ENCODE measurements around the gene SPDYE18.
"Not testable (repeated sequence)": the region's sequence is repeated elsewhere in the genome, so short reads cannot be mapped to it uniquely, and the experiment has no call there.

The SPDYE18 gene

GRCh38 chr7:77006127-77007110 is 55.9 kb downstream of the SPDYE18 start:
- DNase-seq (ENCODE audit: low spot score): not testable (repeated sequence)

GRCh38 chr7:77005461-77006057 is 56.8 kb downstream of the SPDYE18 start:
- not testable (repeated sequence) for DNase-seq (ENCODE audit: low spot score)

GRCh38 chr7:77004151-77004550 is 58.2 kb downstream of the SPDYE18 start:
- not testable (repeated sequence) for DNase-seq (ENCODE audit: low spot score)

- not testable (repeated sequence) for DNase-seq (ENCODE audit: low spot score)
Measured at GRCh38 chr7:77003241-77003640, 59.1 kb downstream of the SPDYE18 start.

- DNase-seq (ENCODE audit: low spot score): not testable (repeated sequence)
Measured at GRCh38 chr7:77002678-77003233, 59.6 kb downstream of the SPDYE18 start.

GRCh38 chr7:77002104-77002503 is 60.3 kb downstream of the SPDYE18 start:
- DNase-seq (ENCODE audit: low spot score): not testable (repeated sequence)

Measured in ecto neural progenitor cell (in vitro differentiated cells).